Fibroblast of lung (primary cell): ENCODE measurements around the gene CDCP2.

Experiments
- CTCF ChIP-seq, 2 donors: IDR thresholded peaks in 1 of 2; conservative IDR thresholded peaks in 1 of 2; 1 replicate in 1 of 2; 2 replicates in 1 of 2; pipeline ENCODE4 v1.5.1; 2011 to 2012; ENCODE audit warnings: low read length in 2 of 2, control low read depth in 1 of 2, inconsistent platforms in 1 of 2, low read depth in 1 of 2, mild to moderate bottlenecking in 1 of 2
- EZH2 ChIP-seq: IDR thresholded peaks from 2 replicates; pipeline ENCODE4 v1.5.1; 2012; ENCODE audit warnings: low read length, control low read depth, mild to moderate bottlenecking; ENCODE audit errors: missing control alignments

DNA sequence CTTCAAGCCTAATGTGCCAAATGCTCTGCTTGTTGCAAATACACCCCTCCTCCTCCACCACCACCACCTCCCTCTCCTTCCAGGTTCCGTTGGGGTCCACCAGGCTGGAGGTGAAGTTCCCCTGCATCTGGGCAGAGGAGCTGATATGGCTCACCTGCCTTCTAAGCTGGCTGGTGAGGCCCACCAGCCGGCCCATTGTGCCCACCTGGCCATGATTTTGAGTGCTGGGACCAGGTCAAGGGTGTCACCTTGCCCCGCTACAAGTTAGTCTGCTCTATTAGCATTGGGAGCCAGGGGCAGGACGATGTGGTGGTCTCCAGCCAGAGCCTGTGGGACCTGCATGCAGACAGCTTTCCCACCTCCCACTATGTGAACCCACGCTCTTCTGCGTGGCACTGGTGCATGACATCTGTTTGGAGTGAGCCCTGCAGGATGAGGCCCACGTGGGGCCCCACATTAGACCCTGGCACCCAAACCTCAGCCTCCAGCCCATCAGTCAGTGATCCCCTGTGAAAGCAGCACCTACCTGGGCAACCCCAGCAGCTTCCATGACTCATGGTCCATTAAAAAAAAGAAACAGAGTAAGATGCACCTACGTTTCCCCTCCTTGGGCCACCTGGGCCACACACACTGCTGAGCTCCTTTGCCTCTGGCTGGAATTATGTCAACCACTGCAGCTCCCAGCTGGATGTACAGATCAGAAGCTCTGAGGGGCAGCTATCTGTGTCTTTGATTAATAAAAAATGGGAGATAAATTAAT lies 15.6 kb upstream of the CDCP2 start:
- no peak for TF ChIP-seq CTCF (conservative IDR thresholded peaks at IDR 0.05 in 1 of 2, IDR thresholded peaks at IDR 0.05 in 1 of 2; ENCODE audit: low read depth in 1 of 2, low read length in 2 of 2)
- TF ChIP-seq EZH2 = no peak
